ENCODE data around the gene KHK.

KHK gene

DNA sequence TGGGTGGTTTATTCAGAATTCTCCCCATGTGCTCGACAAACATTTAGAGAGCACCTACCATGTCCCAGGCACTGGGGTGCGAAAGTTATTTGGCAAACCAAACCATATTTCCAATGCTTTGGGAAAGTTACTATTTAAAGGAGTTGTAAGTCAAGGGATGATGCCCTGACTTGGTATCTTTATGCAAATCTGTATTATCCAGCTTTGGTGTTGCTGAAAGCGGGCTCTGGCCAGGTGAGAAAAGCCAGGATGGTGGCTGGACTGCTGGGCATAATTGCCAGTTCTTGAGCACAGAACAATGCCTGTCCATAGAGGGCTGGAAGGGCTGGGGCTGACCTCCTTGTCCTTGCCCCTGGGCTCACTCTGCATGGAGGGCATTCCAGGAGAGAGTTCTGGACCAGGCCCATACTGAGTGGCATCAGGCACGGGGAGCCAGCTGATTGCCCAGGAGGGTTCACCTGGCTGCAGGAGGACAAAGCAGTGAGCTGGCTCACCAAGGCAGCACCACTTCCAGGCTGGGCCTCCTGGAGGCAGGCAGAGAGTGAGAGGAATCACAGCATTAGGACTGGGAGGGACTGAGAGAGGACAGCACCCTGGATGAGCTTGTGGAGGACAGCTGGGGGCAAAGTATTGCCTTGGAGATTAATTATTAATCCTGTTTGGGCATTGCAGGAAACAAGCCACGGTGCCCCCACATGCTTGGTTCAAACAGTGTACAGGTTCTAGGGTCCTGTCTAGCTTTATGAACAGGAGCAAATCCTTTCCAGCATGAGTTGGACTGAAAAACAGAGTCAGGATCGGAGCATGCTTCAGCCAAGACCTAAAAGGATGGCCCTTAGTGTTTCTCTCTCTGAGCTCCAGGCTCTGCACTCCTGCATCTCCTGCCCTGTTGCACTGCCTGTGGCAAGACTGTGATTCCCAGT, 7.1 kb downstream of the KHK start:
- no peak overlapping the region for H3K4me3 ChIP-seq (replicated peaks; ENCODE audit: low read depth, low read length)
- DNase-seq (ENCODE audit: low read depth): no peak
- TF ChIP-seq CTCF (IDR thresholded peaks at IDR 0.05; ENCODE audit: low read length, missing control alignments): no peak

DNA sequence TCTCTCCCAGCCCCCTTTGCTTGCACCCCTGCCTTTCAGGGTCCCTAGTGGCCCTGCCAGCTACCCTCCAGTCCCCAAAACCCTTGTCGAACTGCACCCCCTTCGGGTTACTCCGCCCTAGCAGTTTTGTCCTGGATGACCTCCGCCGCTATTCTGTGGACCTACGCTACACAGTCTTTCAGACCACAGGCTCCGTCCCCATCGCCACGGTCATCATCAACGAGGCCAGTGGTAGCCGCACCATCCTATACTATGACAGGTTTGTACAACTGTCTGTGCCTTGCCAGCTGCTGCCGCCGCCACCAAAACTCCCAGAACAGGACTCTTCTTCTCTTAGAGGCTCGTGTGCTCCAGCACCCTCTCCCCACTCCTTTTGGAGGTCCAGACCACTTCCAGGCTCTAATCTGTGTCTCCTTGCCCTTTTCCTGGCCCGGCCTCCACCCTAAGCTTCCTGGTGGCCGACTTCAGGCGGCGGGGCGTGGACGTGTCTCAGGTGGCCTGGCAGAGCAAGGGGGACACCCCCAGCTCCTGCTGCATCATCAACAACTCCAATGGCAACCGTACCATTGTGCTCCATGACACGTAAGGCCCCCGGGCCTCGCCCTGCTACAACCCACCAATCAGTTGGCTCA, 7.9 kb downstream of the KHK start:
- no peak for DNase-seq (ENCODE audit: low read depth)
- TF ChIP-seq CTCF (IDR thresholded peaks at IDR 0.05; ENCODE audit: low read length, missing control alignments): no peak
- H3K4me3 ChIP-seq (replicated peaks; ENCODE audit: low read depth, low read length): no peak overlapping the region

DNA sequence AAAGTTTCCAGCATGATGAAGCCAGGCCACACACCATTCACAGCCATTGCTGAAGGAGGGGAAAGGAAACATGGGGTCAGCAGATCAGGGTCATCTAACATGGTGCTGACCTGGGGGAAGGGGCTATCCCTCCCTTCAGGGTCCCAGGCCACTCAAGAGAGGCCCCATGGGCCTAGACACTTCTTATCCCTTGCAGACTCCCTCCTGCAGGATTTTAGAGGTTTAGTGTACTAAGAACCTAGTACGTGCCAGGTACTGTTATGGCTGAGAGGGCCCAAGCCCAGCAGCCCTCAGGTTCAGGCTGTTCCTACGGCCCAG, 8.8 kb downstream of the KHK start:
- DNase-seq (ENCODE audit: low read depth): no peak
- no peak overlapping the region for H3K4me3 ChIP-seq (replicated peaks; ENCODE audit: low read depth, low read length)
- TF ChIP-seq CTCF (IDR thresholded peaks at IDR 0.05; ENCODE audit: low read length, missing control alignments): no peak

DNA sequence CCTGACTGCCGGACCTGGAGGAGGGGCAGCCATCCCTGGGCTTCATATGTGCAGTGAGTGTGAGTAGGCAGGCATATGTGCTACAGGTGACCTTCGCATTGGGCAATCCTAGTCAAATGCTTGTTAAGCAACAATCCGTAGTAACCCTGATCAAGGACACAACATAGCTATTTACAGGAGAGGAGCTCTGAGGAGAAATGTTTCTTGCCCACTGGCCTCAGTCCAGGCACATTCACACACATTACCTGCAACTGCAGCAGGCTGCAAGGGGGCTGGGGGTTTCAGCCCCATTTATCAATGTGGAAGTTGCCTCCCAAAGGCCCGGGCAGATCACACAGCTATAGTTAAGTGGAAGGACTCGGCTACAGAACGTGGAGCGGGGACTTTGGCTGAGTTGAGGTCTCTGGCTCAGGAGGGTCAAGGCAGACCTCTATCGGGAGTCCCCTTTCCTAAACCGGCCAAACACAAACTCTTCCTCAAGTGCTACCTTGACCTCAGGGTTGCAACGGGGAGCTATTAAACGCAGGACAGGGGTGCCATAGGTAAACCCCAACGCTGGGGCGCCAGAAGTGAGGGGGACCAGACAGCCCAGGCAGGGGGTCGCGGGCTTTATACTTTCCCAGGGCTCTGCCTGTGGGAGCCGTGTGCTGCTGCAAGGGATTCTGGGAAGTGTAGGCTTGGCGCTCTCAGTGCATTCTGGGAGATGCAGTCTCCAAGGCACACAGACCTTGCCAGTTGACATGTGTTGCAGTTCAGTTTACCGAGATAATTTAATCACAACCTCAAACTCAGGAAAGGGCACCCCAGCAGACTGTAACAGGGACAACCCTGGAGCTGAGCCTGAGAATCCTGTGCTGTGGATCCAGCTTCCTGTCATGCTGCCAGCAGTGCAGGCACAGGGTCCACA, 9.4 kb downstream of the KHK start:
- peak; percentile 68 for DNase-seq (ENCODE audit: low read depth)

DNA sequence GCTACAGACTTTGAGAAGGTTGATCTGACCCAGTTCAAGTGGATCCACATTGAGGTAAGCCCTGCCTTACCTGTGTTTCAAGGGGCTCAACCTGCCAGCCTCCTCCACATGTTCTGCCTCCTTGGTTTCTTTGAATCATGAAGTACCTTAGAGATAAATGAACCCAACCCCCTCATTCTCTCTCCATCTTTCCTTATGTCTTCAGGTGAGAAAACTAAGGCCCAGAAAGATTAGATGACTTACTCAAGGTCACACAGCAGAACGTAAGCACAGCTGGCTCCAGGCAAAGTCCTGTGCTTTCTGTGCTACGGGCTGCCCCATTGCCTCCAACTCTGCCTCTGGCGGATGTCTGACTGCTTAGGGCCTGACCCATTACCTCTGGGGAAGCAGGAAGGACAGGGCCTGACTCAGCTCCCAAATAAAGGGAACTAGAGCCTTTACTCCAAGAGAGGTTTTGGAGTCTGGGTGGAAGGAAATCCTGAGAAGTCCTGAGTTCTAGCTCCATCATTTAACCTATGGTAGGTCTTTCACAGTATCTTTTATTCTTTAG, 10.3 kb downstream of the KHK start:
- no peak for DNase-seq (ENCODE audit: low read depth)
- H3K4me3 ChIP-seq (replicated peaks; ENCODE audit: low read depth, low read length): no peak overlapping the region
- TF ChIP-seq CTCF (IDR thresholded peaks at IDR 0.05; ENCODE audit: low read length, missing control alignments): no peak

More for the DNA sequence above, 9.4 kb downstream of the KHK start:
- peak overlapping the region; percentile 26 for H3K4me3 ChIP-seq (replicated peaks; ENCODE audit: low read depth, low read length)
- no peak for TF ChIP-seq CTCF (IDR thresholded peaks at IDR 0.05; ENCODE audit: low read length, missing control alignments)

GRCh38 chr2:27097341-27097740, 10.8 kb downstream of the KHK start:
- DNase-seq (ENCODE audit: low read depth): no peak
- TF ChIP-seq CTCF (IDR thresholded peaks at IDR 0.05; ENCODE audit: low read length, missing control alignments): no peak
- no peak overlapping the region for H3K4me3 ChIP-seq (replicated peaks; ENCODE audit: low read depth, low read length)

All from fibroblast of pulmonary artery (primary cell).